H4 (cell line): ENCODE results near the gene C5. TPM values are rescaled to one million over a fixed set of nuclear protein-coding genes. Genes with fewer than 3 reads are reported as not detected.

Experiments used
- DNase-seq: peaks from one replicate; pipeline ENCODE4 v3.0.0-alpha.2; 2015; ENCODE audit warnings: low spot score
- total RNA-seq: library from RNA; depleted of rRNA; stranded (reverse); fragments of >200 nt; shearing (Covaris generic); gene quantifications from 2 replicates; pipeline ENCODE4 v1.2.3, GENCODE V29; 2014; rRNA removed

Gene C5
- total RNA-seq, 1 experiment from 2014 or later, result 4.5 TPM

GRCh38 chr9:120910643-120911042 is 139.4 kb downstream of the C5 start:
- DNase-seq, result no peak

- peak; percentile 41 for DNase-seq
These were observed 140.2 kb downstream of the C5 start for GRCh38 chr9:120909904-120910303.

- no peak for DNase-seq
These were observed 144.5 kb downstream of the C5 start for GRCh38 chr9:120905315-120906164.

GRCh38 chr9:120904978-120905301 is 145.1 kb downstream of the C5 start:
- DNase-seq, result no peak

- no peak for DNase-seq
These were observed 145.8 kb downstream of the C5 start for GRCh38 chr9:120904061-120904977.

GRCh38 chr9:120902569-120903535 is 147.2 kb downstream of the C5 start:
- no peak for DNase-seq

Other genes starting within 250 kb of the C5 start
- gene PSMD5, start 207.4 kb downstream of the C5 start, total RNA-seq, result 26.0 and 31.9 TPM in 2 replicates
- 52.7 and 66.6 TPM in 2 replicates for gene PHF19, start 173.1 kb downstream of the C5 start, total RNA-seq
- gene TRAF1, start 123.5 kb downstream of the C5 start, total RNA-seq, result 0.21 TPM in 2 replicates
- 7.9 and 8.6 TPM in 2 replicates for gene CNTRL, start 24.7 kb upstream of the C5 start, total RNA-seq
- gene RAB14, start 151.6 kb upstream of the C5 start, total RNA-seq, result 27.1 and 30.7 TPM in 2 replicates
- gene GSN, start 217.9 kb upstream of the C5 start, total RNA-seq, result 125 and 137 TPM in 2 replicates